Loucy (cell line): Measurements from ENCODE around the gene ANXA3.

Experiments
- H2AFZ ChIP-seq: fragments of 200-600 bp; sonication (generic); 2 replicates; pipeline ENCODE4 v1.6.0; 2016; ENCODE audit warnings: antibody characterized with exemption, mild to moderate bottlenecking, low read length, moderate library complexity
- H3F3A ChIP-seq: fragments of 200-600 bp; 2 replicates; pipeline ENCODE4 v1.6.0; 2016; ENCODE audit warnings: antibody characterized with exemption, low read depth, mild to moderate bottlenecking
- H3K27me3 ChIP-seq: fragments of 200-600 bp; sonication (generic); 2 replicates; pipeline ENCODE4 v1.6.1; 2014; ENCODE audit warnings: low read length, mild to moderate bottlenecking; ENCODE audit not compliant: insufficient read depth, poor library complexity, severe bottlenecking
- H3K36me3 ChIP-seq: fragments of 200-600 bp; sonication (generic); 2 replicates; pipeline ENCODE4 v1.6.1; 2016; ENCODE audit warnings: low read length; ENCODE audit not compliant: insufficient read depth
- H3K4me1 ChIP-seq: fragments of 200-600 bp; sonication (generic); 2 replicates; pipeline ENCODE4 v1.5.1; 2014; ENCODE audit warnings: low read length, mild to moderate bottlenecking; ENCODE audit not compliant: insufficient read depth, poor library complexity, severe bottlenecking
- H3K4me2 ChIP-seq: fragments of 200-600 bp; sonication (generic); 2 replicates; pipeline ENCODE4 v1.6.0; 2014; ENCODE audit warnings: antibody characterized with exemption, low read length, low read depth, mild to moderate bottlenecking; ENCODE audit not compliant: poor library complexity, severe bottlenecking
- H3K4me3 ChIP-seq: fragments of 200-600 bp; sonication (generic); 2 replicates; pipeline ENCODE4 v1.5.1; 2014; ENCODE audit warnings: low read length, mild to moderate bottlenecking, mixed read lengths; ENCODE audit not compliant: poor library complexity, severe bottlenecking
- H3K79me2 ChIP-seq: fragments of 200-600 bp; sonication (generic); 2 replicates; pipeline ENCODE4 v1.6.1; 2014; ENCODE audit warnings: low read length; ENCODE audit not compliant: insufficient read depth
- H3K9ac ChIP-seq: fragments of 200-600 bp; sonication (generic); 2 replicates; pipeline ENCODE4 v1.6.0; 2014; ENCODE audit warnings: mild to moderate bottlenecking, low read depth, low read length, moderate library complexity; ENCODE audit not compliant: poor library complexity, severe bottlenecking
- H3K9me2 ChIP-seq: fragments of 200-600 bp; sonication (generic); replicated peaks from 2 replicates; pipeline ENCODE4 v1.6.1; 2016; ENCODE audit warnings: low read depth, low read length, mixed read lengths
- H3K9me3 ChIP-seq: fragments of 200-600 bp; sonication (generic); 2 replicates; pipeline ENCODE4 v1.6.1; 2014; ENCODE audit warnings: mild to moderate bottlenecking, antibody characterized with exemption, low read length, low read depth; ENCODE audit not compliant: insufficient read depth
- H4K20me1 ChIP-seq: fragments of 200-600 bp; sonication (generic); 2 replicates; pipeline ENCODE4 v1.6.0; 2014; ENCODE audit warnings: antibody characterized with exemption, low read length, mild to moderate bottlenecking; ENCODE audit not compliant: insufficient read depth, poor library complexity, severe bottlenecking
- EZH2phosphoT487 ChIP-seq: fragments of 200-600 bp; IDR thresholded peaks from 2 replicates; pipeline ENCODE4 v1.6.1; 2018; ENCODE audit warnings: antibody characterized with exemption, mild to moderate bottlenecking, moderate library complexity, borderline replicate concordance
- TF ChIP-seq, protein P1 (sequence below): fragments of 200-600 bp; sonication (generic); conservative IDR thresholded peaks from 2 replicates; pipeline ENCODE4 v1.5.1; 2014; ENCODE audit warnings: mild to moderate bottlenecking, antibody characterized with exemption, low read length

The ANXA3 gene

GRCh38 chr4:78510681-78511080 lies 40.9 kb upstream of the ANXA3 start:
- Histone ChIP-seq H3K27me3 (no peaks in the 10 kb centered on the region), H3K4me3 (no peak overlapping the region), H3K9me3 (no peaks in the 10 kb centered on the region), H3K79me2 (no peaks in the 10 kb centered on the region), H3K9me2 (no peaks in the 10 kb centered on the region), H2AFZ (no peak overlapping the region), H3K9ac (no peak overlapping the region), H4K20me1 (no peaks in the 10 kb centered on the region), H3K36me3 (no peaks in the 10 kb centered on the region), H3K4me1 (peaks cover 7% of the 10 kb centered on the region), H3F3A (no peaks in the 10 kb centered on the region), H3K4me2 (no peak overlapping the region)
- no peak for TF ChIP-seq EZH2phosphoT487
- TF ChIP-seq, protein P1, sequence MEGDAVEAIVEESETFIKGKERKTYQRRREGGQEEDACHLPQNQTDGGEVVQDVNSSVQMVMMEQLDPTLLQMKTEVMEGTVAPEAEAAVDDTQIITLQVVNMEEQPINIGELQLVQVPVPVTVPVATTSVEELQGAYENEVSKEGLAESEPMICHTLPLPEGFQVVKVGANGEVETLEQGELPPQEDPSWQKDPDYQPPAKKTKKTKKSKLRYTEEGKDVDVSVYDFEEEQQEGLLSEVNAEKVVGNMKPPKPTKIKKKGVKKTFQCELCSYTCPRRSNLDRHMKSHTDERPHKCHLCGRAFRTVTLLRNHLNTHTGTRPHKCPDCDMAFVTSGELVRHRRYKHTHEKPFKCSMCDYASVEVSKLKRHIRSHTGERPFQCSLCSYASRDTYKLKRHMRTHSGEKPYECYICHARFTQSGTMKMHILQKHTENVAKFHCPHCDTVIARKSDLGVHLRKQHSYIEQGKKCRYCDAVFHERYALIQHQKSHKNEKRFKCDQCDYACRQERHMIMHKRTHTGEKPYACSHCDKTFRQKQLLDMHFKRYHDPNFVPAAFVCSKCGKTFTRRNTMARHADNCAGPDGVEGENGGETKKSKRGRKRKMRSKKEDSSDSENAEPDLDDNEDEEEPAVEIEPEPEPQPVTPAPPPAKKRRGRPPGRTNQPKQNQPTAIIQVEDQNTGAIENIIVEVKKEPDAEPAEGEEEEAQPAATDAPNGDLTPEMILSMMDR, result no peak

DNA sequence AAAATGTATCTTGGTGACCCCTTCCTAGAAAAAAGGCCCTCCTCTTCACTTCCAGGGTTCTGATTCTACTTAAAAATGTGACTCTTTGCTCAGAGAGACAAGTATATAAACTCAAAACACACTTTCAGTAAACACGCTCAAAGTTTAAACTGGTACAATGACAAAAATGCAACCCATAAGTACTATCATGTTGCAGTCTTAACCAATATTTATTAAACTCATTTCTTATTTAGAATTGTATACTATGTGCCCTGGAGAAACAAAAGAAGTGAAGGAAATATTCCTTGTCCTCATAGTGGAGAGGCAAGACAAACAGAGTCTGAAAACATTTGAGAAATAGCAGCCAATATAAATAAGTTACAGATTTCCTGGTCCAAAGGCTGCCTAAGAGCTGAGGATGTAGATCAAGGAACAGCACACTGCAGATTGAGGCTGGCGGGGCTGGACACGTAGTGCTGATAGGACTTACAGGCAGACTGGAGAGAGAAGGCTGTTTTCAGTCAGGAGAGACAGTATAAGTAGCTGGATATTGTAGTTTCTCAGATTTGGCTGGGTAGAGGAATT lies 39.1 kb upstream of the ANXA3 start:
- Histone ChIP-seq H4K20me1 (no peaks in the 10 kb centered on the region), H3K9me3 (no peaks in the 10 kb centered on the region), H3K4me1 (peaks cover 7% of the 10 kb centered on the region), H3F3A (no peaks in the 10 kb centered on the region), H3K4me3 (no peak overlapping the region), H3K9ac (no peak overlapping the region), H3K79me2 (no peaks in the 10 kb centered on the region), H3K9me2 (no peaks in the 10 kb centered on the region), H3K4me2 (no peak overlapping the region), H3K36me3 (no peaks in the 10 kb centered on the region), H2AFZ (no peak overlapping the region), H3K27me3 (no peaks in the 10 kb centered on the region)
- TF ChIP-seq, protein P1, result no peak
- TF ChIP-seq EZH2phosphoT487, result no peak

- Histone ChIP-seq H3K9ac (no peak overlapping the region), H3K4me1 (peaks cover 7% of the 10 kb centered on the region), H3F3A (no peaks in the 10 kb centered on the region), H3K27me3 (no peaks in the 10 kb centered on the region), H3K79me2 (no peaks in the 10 kb centered on the region), H3K9me3 (no peaks in the 10 kb centered on the region), H3K36me3 (no peaks in the 10 kb centered on the region), H3K4me2 (no peak overlapping the region), H2AFZ (no peak overlapping the region), H3K4me3 (no peak overlapping the region), H3K9me2 (no peaks in the 10 kb centered on the region), H4K20me1 (no peaks in the 10 kb centered on the region)
- no peak for TF ChIP-seq EZH2phosphoT487
- TF ChIP-seq, protein P1, result no peak
These were observed 38.1 kb upstream of the ANXA3 start for GRCh38 chr4:78513411-78513975.
